Endothelial cell of umbilical vein (primary cell): ENCODE measurements around the gene NUP107. TPM values are rescaled to one million over a fixed set of nuclear protein-coding genes. Genes with fewer than 3 reads are reported as not detected.

Source experiments
- BruUV-seq: library from RNA; stranded (reverse); fragments of 400-500 nt; replicated peaks from 2 replicates; lab custom pipeline; 2021; lab: Mats Ljungman, UMichigan
- CTCF ChIA-PET: fragments of 300-600, 350-600 bp; sonication (Branson Sonifier 250); formaldehyde crosslinking; loops from one replicate; lab custom pipeline; 2021; ENCODE audit warnings: antibody characterized with exemption, inconsistent platforms; lab: Charles Lee
- POLR2A ChIA-PET: fragments of 300-600, 350-600 bp; sonication (Branson Sonifier 250); formaldehyde crosslinking; loops from one replicate; lab custom pipeline; 2021; ENCODE audit warnings: antibody characterized with exemption, inconsistent platforms; lab: Charles Lee
- DNase-seq: peaks from one replicate; pipeline ENCODE4 v3.0.0-alpha.2; 2011; ENCODE audit warnings: low read depth, low spot score
- FAIRE-seq: peaks from 2 replicates; lab custom pipeline; 2011; peaks lifted over from hg19 to GRCh38; lab: Jason Lieb, UNC
- H2AFZ ChIP-seq: 2 replicates; pipeline ENCODE4 v1.6.0; 2012; ENCODE audit warnings: low read depth, low read length, control low read depth, inconsistent platforms
- H3K27ac ChIP-seq: 2 replicates; pipeline ENCODE4 v1.5.1; 2011; ENCODE audit warnings: low read depth, mild to moderate bottlenecking, control low read depth, low read length, moderate library complexity; ENCODE audit not compliant: insufficient read depth
- H3K27me3 ChIP-seq, 2 experiments: 2 replicates each; pipeline versions ENCODE4 v1.6.0 to v1.6.1; 2011; ENCODE audit warnings: low read length in 2 of 2, mixed read lengths in 1 of 2; ENCODE audit not compliant: control insufficient read depth in 2 of 2, insufficient read depth in 2 of 2
- H3K36me3 ChIP-seq, 2 experiments: 2 replicates in 1 of 2; 3 replicates in 1 of 2; pipeline ENCODE4 v1.5.1; 2011; ENCODE audit warnings: low read length in 2 of 2, mild to moderate bottlenecking in 1 of 2, moderate library complexity in 1 of 2; ENCODE audit not compliant: control insufficient read depth in 2 of 2, insufficient read depth in 2 of 2; ENCODE audit errors: extremely low read depth in 1 of 2
- H3K4me1 ChIP-seq: 3 replicates; pipeline ENCODE4 v1.5.1; 2011; ENCODE audit warnings: mild to moderate bottlenecking, low read length; ENCODE audit not compliant: control insufficient read depth, insufficient read depth; ENCODE audit errors: extremely low read depth
- H3K4me2 ChIP-seq: 2 replicates; pipeline ENCODE4 v1.6.1; 2011; ENCODE audit warnings: low read length, control low read depth, mixed read lengths; ENCODE audit not compliant: insufficient read depth
- H3K4me3 ChIP-seq, 3 experiments: fragments of 200-600 bp in 1 of 3; sonication (generic), shearing (Covaris generic) in 1 of 3; replicated peaks in 1 of 3; 2 replicates each; pipeline ENCODE4 v1.5.1; 2011 to 2016; ENCODE audit warnings: control low read depth in 3 of 3, low read length in 3 of 3, mild to moderate bottlenecking in 2 of 3, inconsistent platforms in 1 of 3, low read depth in 1 of 3, moderate library complexity in 1 of 3; ENCODE audit not compliant: insufficient read depth in 1 of 3
- H3K79me2 ChIP-seq: 2 replicates; pipeline ENCODE4 v1.6.0; 2012; ENCODE audit warnings: low read length, inconsistent platforms; ENCODE audit not compliant: control insufficient read depth, insufficient read depth
- H3K9ac ChIP-seq: replicated peaks from 2 replicates; pipeline ENCODE3; 2011; ENCODE audit warnings: low read length, control low read depth; ENCODE audit not compliant: insufficient read depth; ENCODE audit errors: extremely low read depth
- H3K9me1 ChIP-seq: replicated peaks from 3 replicates; pipeline ENCODE4 v1.6.0; 2011; ENCODE audit warnings: mild to moderate bottlenecking, low read length; ENCODE audit not compliant: control insufficient read depth, insufficient read depth; ENCODE audit errors: extremely low read depth
- H3K9me3 ChIP-seq: replicated peaks from 2 replicates; pipeline ENCODE4 v1.5.1; 2012; ENCODE audit warnings: low read length, inconsistent platforms; ENCODE audit not compliant: control insufficient read depth, insufficient read depth
- H4K20me1 ChIP-seq: replicated peaks from 2 replicates; pipeline ENCODE3; 2011; ENCODE audit warnings: mild to moderate bottlenecking, low read length; ENCODE audit not compliant: control insufficient read depth, insufficient read depth; ENCODE audit errors: extremely low read depth
- EZH2 ChIP-seq: IDR thresholded peaks from 2 replicates; pipeline ENCODE4 v1.6.1; 2012; ENCODE audit warnings: borderline replicate concordance, low read depth, mild to moderate bottlenecking, moderate library complexity, low read length, inconsistent platforms; ENCODE audit not compliant: severe bottlenecking
- GATA2 ChIP-seq: IDR thresholded peaks from 2 replicates; pipeline ENCODE4 v1.7.0; 2011; ENCODE audit warnings: low read depth, mild to moderate bottlenecking, moderate library complexity, mixed read lengths, low read length; ENCODE audit not compliant: insufficient read length, insufficient read depth
- JUN ChIP-seq: IDR thresholded peaks from 2 replicates; pipeline ENCODE4 v1.6.1; 2011; ENCODE audit warnings: borderline replicate concordance, low read depth; ENCODE audit not compliant: insufficient read length, insufficient read depth
- POLR2AphosphoS5 ChIP-seq: IDR thresholded peaks from 2 replicates; pipeline ENCODE4 v1.6.1; 2012; ENCODE audit warnings: low read depth, mild to moderate bottlenecking, control low read depth, low read length, moderate library complexity; ENCODE audit not compliant: insufficient read depth
- dilution Hi-C: fragments of 300-500 bp; cut with MboI; formaldehyde crosslinking; loops from one replicate; pipeline ENCODE4 v1.15.0; 2019; ENCODE audit warnings: low sequenced_read_pairs; ENCODE audit not compliant: extremely low pct_ligation_motif_present
- intact Hi-C: fragments of 100-400 bp; cut with micrococcal nuclease; formaldehyde crosslinking; loops from one replicate; pipeline ENCODE4 v1.10.0; 2022
- polyA plus RNA-seq, 4 experiments: library from polyadenylated mRNA; depleted of rRNA in 3 of 4; stranded (reverse) in 3 of 4; unstranded in 1 of 4; fragments of >200 nt; gene quantifications; 2 replicates each; pipeline versions ENCODE4 v1.2.1 to v1.2.3, GENCODE V29; 2011 to 2012; ENCODE audit warnings: missing spikeins in 1 of 4
- total RNA-seq: library from RNA; stranded (reverse); gene quantifications from 2 replicates; pipeline ENCODE4 v1.2.3, GENCODE V29; 2021

Gene NUP107
- total and polyA plus RNA-seq, 2 donors (not counting 3 experiments of a cell fraction or from before 2014, with no cell fraction given), result 24.0 to 78.7 TPM

DNA sequence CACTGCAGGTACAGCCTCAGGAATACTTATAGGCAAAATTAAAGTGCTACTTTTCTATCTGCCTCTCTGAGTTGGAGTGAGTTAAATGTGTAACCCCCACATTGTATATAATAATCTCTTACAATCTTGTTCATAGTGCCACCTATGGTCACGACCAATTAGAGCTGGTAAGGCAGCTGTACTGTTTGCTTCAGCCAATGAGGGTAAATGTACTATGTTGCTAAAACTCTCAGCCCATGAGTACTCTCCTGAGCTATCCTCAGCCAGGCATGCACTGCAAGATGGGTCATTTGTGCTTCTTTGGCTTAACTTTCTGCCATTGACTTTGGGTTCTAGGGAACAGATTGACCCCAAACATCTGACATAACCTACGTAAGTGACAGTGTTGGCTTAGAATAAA, 106.2 kb downstream of the NUP107 start:
- dilution Hi-C loops, result no loop called here
- CTCF ChIA-PET, result interaction anchor here (0.7 kb wide), 1 partner anchor 15 kb away, joined by 5 read pairs; the partner anchor contains the start of gene MDM2
- Histone ChIP-seq H3K9me3 (no peaks in the 10 kb centered on the region), H3K4me3 (no peak overlapping the region), H2AFZ (no peak overlapping the region), H3K9me1 (no peaks in the 10 kb centered on the region), H3K79me2 (no peaks in the 10 kb centered on the region), H3K9ac (no peak overlapping the region), H4K20me1 (no peaks in the 10 kb centered on the region), H3K36me3 (no peaks in the 10 kb centered on the region), H3K4me1 (peaks cover 6% of the 10 kb centered on the region), H3K27ac (no peak overlapping the region), H3K27me3 (no peaks in the 10 kb centered on the region), H3K4me2 (no peak overlapping the region)
- DNase-seq (peak; percentile 88), FAIRE-seq (peak; percentile 31)
- no TSS peak for BruUV-seq
- POLR2A ChIA-PET, result no interaction called here
- no peak for TF ChIP-seq GATA2
- no peak for TF ChIP-seq EZH2
- intact Hi-C loops, result no loop called here

DNA sequence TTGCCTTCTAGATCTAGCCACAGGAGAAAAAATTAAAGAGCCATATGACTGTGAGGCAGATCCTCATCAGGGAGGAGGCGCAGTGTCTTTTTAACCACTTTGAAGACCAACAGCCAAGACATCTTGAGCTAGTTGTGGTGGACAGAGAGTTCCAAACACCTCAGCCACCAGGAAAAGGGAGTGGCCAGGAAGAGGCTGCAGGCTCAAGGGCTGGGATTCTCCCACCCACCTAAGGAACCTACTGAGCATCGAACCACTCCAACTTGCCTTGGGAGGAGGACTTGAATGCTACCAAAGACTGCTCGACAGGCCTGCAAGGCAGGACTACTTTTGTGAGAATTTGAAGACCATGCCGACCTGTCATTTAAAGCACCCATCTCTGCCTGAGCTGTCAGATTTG, 106.7 kb downstream of the NUP107 start:
- POLR2A ChIA-PET, result no interaction called here
- dilution Hi-C loops, result no loop called here

More for the DNA sequence above, 106.7 kb downstream of the NUP107 start:
- Histone ChIP-seq H3K4me1 (peaks cover 1% of the 10 kb centered on the region), H2AFZ (no peak overlapping the region), H3K9ac (no peak overlapping the region), H3K4me3 (no peak overlapping the region), H3K27me3 (no peaks in the 10 kb centered on the region), H3K9me3 (no peaks in the 10 kb centered on the region), H3K79me2 (no peaks in the 10 kb centered on the region), H3K27ac (no peak overlapping the region), H4K20me1 (no peaks in the 10 kb centered on the region), H3K4me2 (no peak overlapping the region), H3K9me1 (no peaks in the 10 kb centered on the region), H3K36me3 (no peaks in the 10 kb centered on the region)
- intact Hi-C loops, result no loop called here
- CTCF ChIA-PET, result interaction anchor here (0.7 kb wide), 1 partner anchor 15 kb away, joined by 5 read pairs; the partner anchor contains the start of gene MDM2
- TF ChIP-seq POLR2AphosphoS5, result no peak
- no peak for TF ChIP-seq JUN
- no peak for DNase-seq
- FAIRE-seq, result no peak
- no TSS peak for BruUV-seq
